Measurements from ENCODE around the gene STK39.

The STK39 gene

GRCh38 chr2:168105127-168105683 lies 142.2 kb downstream of the STK39 start:
- Histone ChIP-seq H3K36me3 (ENCODE audit: insufficient read depth, low read length) (no peaks in the 10 kb centered on the region), H3K4me3 (ENCODE audit: low read depth in 1 of 2, low read length in 2 of 2) (no peak overlapping the region), H3K9ac (ENCODE audit: low read depth, low read length) (no peak overlapping the region), H3K27ac (ENCODE audit: low read length) (no peak overlapping the region), H3K4me2 (ENCODE audit: insufficient read depth, low read length) (no peak overlapping the region), H3K4me1 (ENCODE audit: insufficient read depth, low read length) (no peaks in the 10 kb centered on the region), H3K9me3 (ENCODE audit: insufficient read depth, low read length, severe bottlenecking) (no peaks in the 10 kb centered on the region), H3K79me2 (ENCODE audit: insufficient read depth, low read length) (no peaks in the 10 kb centered on the region), H2AFZ (ENCODE audit: low read depth, low read length) (no peak overlapping the region), H3K27me3 (ENCODE audit: insufficient read depth, low read length, poor library complexity) (no peaks in the 10 kb centered on the region), H4K20me1 (ENCODE audit: insufficient read depth, low read length) (no peaks in the 10 kb centered on the region)
- TF ChIP-seq CTCF (IDR thresholded peaks at IDR 0.05; ENCODE audit: borderline replicate concordance, extremely low read depth, low read length, poor library complexity, severe bottlenecking) (no peak), EZH2 (IDR thresholded peaks at IDR 0.05; ENCODE audit: borderline replicate concordance, low read depth, low read length, severe bottlenecking) (no peak)
- ATAC-seq (ENCODE audit: insufficient read depth, low read depth) (no peak), DNase-seq (no peak)

GRCh38 chr2:168097431-168097830 lies 150.0 kb downstream of the STK39 start:
- Histone ChIP-seq H3K27ac (ENCODE audit: low read length) (no peak overlapping the region), H2AFZ (ENCODE audit: low read depth, low read length) (no peak overlapping the region), H3K4me3 (ENCODE audit: low read depth in 1 of 2, low read length in 2 of 2) (no peak overlapping the region), H3K79me2 (ENCODE audit: insufficient read depth, low read length) (no peaks in the 10 kb centered on the region), H3K9ac (ENCODE audit: low read depth, low read length) (no peak overlapping the region), H4K20me1 (ENCODE audit: insufficient read depth, low read length) (no peaks in the 10 kb centered on the region), H3K36me3 (ENCODE audit: insufficient read depth, low read length) (no peaks in the 10 kb centered on the region), H3K27me3 (ENCODE audit: insufficient read depth, low read length, poor library complexity) (no peaks in the 10 kb centered on the region), H3K4me1 (ENCODE audit: insufficient read depth, low read length) (no peaks in the 10 kb centered on the region), H3K9me3 (ENCODE audit: insufficient read depth, low read length, severe bottlenecking) (no peaks in the 10 kb centered on the region), H3K4me2 (ENCODE audit: insufficient read depth, low read length) (no peak overlapping the region)
- DNase-seq = no peak
- ATAC-seq (ENCODE audit: insufficient read depth, low read depth) = no peak
- no peak for TF ChIP-seq CTCF (IDR thresholded peaks at IDR 0.05; ENCODE audit: borderline replicate concordance, extremely low read depth, low read length, poor library complexity, severe bottlenecking)
- TF ChIP-seq EZH2 (IDR thresholded peaks at IDR 0.05; ENCODE audit: borderline replicate concordance, low read depth, low read length, severe bottlenecking) = no peak

GRCh38 chr2:168096158-168096557 lies 151.2 kb downstream of the STK39 start:
- DNase-seq = no peak
- H4K20me1 ChIP-seq (ENCODE audit: insufficient read depth, low read length) = no peaks in the 10 kb centered on the region
- no peak overlapping the region for H3K4me3 ChIP-seq (ENCODE audit: low read depth in 1 of 2, low read length in 2 of 2)
- H3K4me1 ChIP-seq (ENCODE audit: insufficient read depth, low read length) = no peaks in the 10 kb centered on the region
- H3K27me3 ChIP-seq (ENCODE audit: insufficient read depth, low read length, poor library complexity) = no peaks in the 10 kb centered on the region
- H3K79me2 ChIP-seq (ENCODE audit: insufficient read depth, low read length) = no peaks in the 10 kb centered on the region
- H3K9me3 ChIP-seq (ENCODE audit: insufficient read depth, low read length, severe bottlenecking) = no peaks in the 10 kb centered on the region
- no peak for ATAC-seq (ENCODE audit: insufficient read depth, low read depth)
- no peak overlapping the region for H3K4me2 ChIP-seq (ENCODE audit: insufficient read depth, low read length)
- no peak overlapping the region for H3K27ac ChIP-seq (ENCODE audit: low read length)
- TF ChIP-seq EZH2 (IDR thresholded peaks at IDR 0.05; ENCODE audit: borderline replicate concordance, low read depth, low read length, severe bottlenecking) = no peak
- no peaks in the 10 kb centered on the region for H3K36me3 ChIP-seq (ENCODE audit: insufficient read depth, low read length)
- no peak overlapping the region for H3K9ac ChIP-seq (ENCODE audit: low read depth, low read length)
- no peak overlapping the region for H2AFZ ChIP-seq (ENCODE audit: low read depth, low read length)

- Histone ChIP-seq H3K4me3 (ENCODE audit: low read depth in 1 of 2, low read length in 2 of 2) (no peak overlapping the region), H3K4me2 (ENCODE audit: insufficient read depth, low read length) (no peak overlapping the region), H4K20me1 (ENCODE audit: insufficient read depth, low read length) (no peaks in the 10 kb centered on the region), H3K27me3 (ENCODE audit: insufficient read depth, low read length, poor library complexity) (no peaks in the 10 kb centered on the region), H3K9me3 (ENCODE audit: insufficient read depth, low read length, severe bottlenecking) (no peaks in the 10 kb centered on the region), H3K9ac (ENCODE audit: low read depth, low read length) (no peak overlapping the region), H2AFZ (ENCODE audit: low read depth, low read length) (no peak overlapping the region), H3K36me3 (ENCODE audit: insufficient read depth, low read length) (no peaks in the 10 kb centered on the region), H3K27ac (ENCODE audit: low read length) (no peak overlapping the region), H3K4me1 (ENCODE audit: insufficient read depth, low read length) (peaks cover 12% of the 10 kb centered on the region), H3K79me2 (ENCODE audit: insufficient read depth, low read length) (no peaks in the 10 kb centered on the region)
- DNase-seq (no peak), ATAC-seq (ENCODE audit: insufficient read depth, low read depth) (no peak)
- TF ChIP-seq CTCF (IDR thresholded peaks at IDR 0.05; ENCODE audit: borderline replicate concordance, extremely low read depth, low read length, poor library complexity, severe bottlenecking) (no peak), EZH2 (IDR thresholded peaks at IDR 0.05; ENCODE audit: borderline replicate concordance, low read depth, low read length, severe bottlenecking) (no peak)
Measured at GRCh38 chr2:168091986-168092385, 155.4 kb downstream of the STK39 start.
